Spleen (tissue), 11 donors: Measurements from ENCODE around the gene NCAPG2. TPM values are rescaled to one million over a fixed set of nuclear protein-coding genes. Genes with fewer than 3 reads are reported as not detected.

Experiments
- DNase-seq: peaks from one replicate; pipeline ENCODE4 v3.0.0-alpha.2; 2020
- H3K27ac ChIP-seq, 8 donors: fragments of 200-600 bp; sonication (generic) in 7 of 8; 1 replicate in 4 of 8; 2 replicates in 4 of 8; pipeline versions ENCODE4 v1.5.0 to v1.8.0; 2016 to 2021; ENCODE audit warnings: inconsistent platforms in 4 of 8, mild to moderate bottlenecking in 4 of 8, moderate library complexity in 1 of 8
- H3K27me3 ChIP-seq, 7 donors: fragments of 200-600 bp; sonication (generic) in 6 of 7; replicated peaks in 1 of 7; 1 replicate in 4 of 7; 2 replicates in 3 of 7; pipeline versions ENCODE4 v1.5.0 to v1.8.0; 2016 to 2021; ENCODE audit warnings: inconsistent platforms in 3 of 7, mild to moderate bottlenecking in 1 of 7
- H3K36me3 ChIP-seq, 6 donors: fragments of 200-600 bp; sonication (generic) in 5 of 6; 1 replicate in 4 of 6; 2 replicates in 2 of 6; pipeline versions ENCODE4 v1.5.0 to v1.8.0; 2016 to 2021; ENCODE audit warnings: inconsistent platforms in 2 of 6
- H3K4me1 ChIP-seq, 6 donors: fragments of 200-600 bp; sonication (generic) in 5 of 6; 1 replicate in 3 of 6; 2 replicates in 3 of 6; pipeline versions ENCODE4 v1.5.0 to v1.8.0; 2016 to 2021; ENCODE audit warnings: inconsistent platforms in 3 of 6
- H3K4me3 ChIP-seq, 8 donors: fragments of 200-600 bp; sonication (generic) in 7 of 8; 1 replicate in 4 of 8; 2 replicates in 4 of 8; pipeline versions ENCODE4 v1.5.0 to v1.8.0; 2016 to 2021; ENCODE audit warnings: inconsistent platforms in 4 of 8, mild to moderate bottlenecking in 4 of 8, moderate library complexity in 2 of 8
- H3K9me3 ChIP-seq, 8 donors: fragments of 200-600 bp; sonication (generic) in 7 of 8; 1 replicate in 4 of 8; 2 replicates in 4 of 8; pipeline versions ENCODE4 v1.5.0 to v1.8.0; 2016 to 2021; ENCODE audit warnings: inconsistent platforms in 4 of 8
- CTCF ChIP-seq, 11 experiments: fragments of 200-600 bp in 7 of 11; fragments of 450-650 bp in 4 of 11; sonication (generic) in 4 of 11; IDR thresholded peaks in 8 of 11; conservative IDR thresholded peaks in 3 of 11; 1 replicate in 7 of 11; 2 replicates in 4 of 11; pipeline versions ENCODE4 v1.4.0 to v1.8.0; 2016 to 2021; ENCODE audit warnings: antibody characterized with exemption in 11 of 11, inconsistent platforms in 4 of 11, mild to moderate bottlenecking in 1 of 11
- POLR2A ChIP-seq, 3 donors: fragments of 450-650 bp; IDR thresholded peaks; one replicate each; pipeline ENCODE4 v1.5.1; 2017; ENCODE audit warnings: antibody characterized with exemption in 3 of 3, mild to moderate bottlenecking in 1 of 3
- POLR2AphosphoS5 ChIP-seq, 3 donors: sonication (generic); formaldehyde crosslinking; IDR thresholded peaks; one replicate each; pipeline ENCODE4 v1.5.1; 2017; ENCODE audit warnings: antibody characterized with exemption in 3 of 3
- WGBS, 5 donors: extraction: QIAGEN DNeasy Blood & Tissue Kit in 3 of 5; methylation state at CpG; one replicate each; pipeline versions ENCODE4 v1.1.5 to v1.1.7; 2013 to 2018; 5-methylcytosine and 5-hydroxymethylcytosine counted together
- intact Hi-C: fragments of 100-400 bp; cut with DNase I; formaldehyde crosslinking; loops from one replicate; pipeline ENCODE4 v1.15.0; 2023; ENCODE audit warnings: low total_unique reads
- polyA plus RNA-seq, 3 donors: library from polyadenylated mRNA; stranded (reverse); fragments of 200-250 nt; gene quantifications; one replicate each; pipeline ENCODE4 v1.2.1, GENCODE V29; 2013
- total RNA-seq, 7 donors: library from RNA; depleted of rRNA in 3 of 7; stranded (reverse); fragments of >200 nt in 3 of 7; fragmentation: NEBNext Ultra II Directional in 4 of 7; extraction: Animal tissue kit (Norgen Biotek cat#: 25700) in 4 of 7; gene quantifications; one replicate each; pipeline versions ENCODE4 v1.1.0 to v1.2.1, GENCODE V29; 2016 to 2021
- donor health status: healthy with polysubstance abuse.
- donor health status: DM: no; HTN: no; CAD: no; lungs with moderate emphysema.
- donor health status: DM: no; HTN: no; CAD: no.
- donor health status: Bipolar disorder and iron deficiency.
- donor health status: healthy.
- donor health status: DM: no; HTN: no; CAD: no.
- donor health status: DM: yes; HTN: yes; CAD: no.

Gene NCAPG2
- total and polyA plus RNA-seq, 10 donors: 2.2 to 18.0 (median 10.8) TPM

- Histone ChIP-seq H3K4me1 (no peaks in the 10 kb centered on the region), H3K27me3 (no peaks in the 10 kb centered on the region), H3K27ac (no peak overlapping the region), H3K9me3 (no peaks in the 10 kb centered on the region), H3K4me3 (no peak overlapping the region), H3K36me3 (peaks cover 0 to 83% (median 19%) of the 10 kb centered on the region in 6 donors)
- intact Hi-C loops: no loop called here
- no peak for TF ChIP-seq POLR2AphosphoS5 (IDR thresholded peaks at IDR 0.05)
- TF ChIP-seq CTCF (IDR thresholded peaks at IDR 0.05 in 8 of 11, conservative IDR thresholded peaks at IDR 0.05 in 3 of 11): no peak
- TF ChIP-seq POLR2A (IDR thresholded peaks at IDR 0.05): no peak
- no peak for DNase-seq
These were observed 22.1 kb downstream of the NCAPG2 start for GRCh38 chr7:158682456-158682855.

DNA sequence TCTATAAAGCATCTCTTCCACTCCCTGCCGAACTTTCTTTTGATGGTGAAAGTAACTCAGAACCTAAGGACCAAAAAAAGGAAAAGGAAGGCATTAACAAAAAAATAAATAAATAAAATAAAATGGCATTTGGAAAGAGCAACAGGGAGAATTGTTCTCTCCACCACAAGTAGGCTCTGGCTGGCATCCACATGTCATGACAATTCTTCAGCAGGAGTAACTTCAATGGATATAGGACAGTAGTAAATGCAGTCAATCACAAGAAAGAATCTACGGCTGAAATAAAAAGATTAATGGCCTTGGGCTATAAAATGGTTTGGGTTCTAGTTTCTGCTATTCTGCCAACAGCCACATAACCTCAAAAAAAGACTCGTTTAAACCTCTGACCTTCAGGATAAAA lies 23.9 kb downstream of the NCAPG2 start:
- 59 to 84% (median 73%) methylated on average over 3 of the region's 3 CpGs for WGBS, 5 donors
- intact Hi-C loops: no loop called here
- Histone ChIP-seq H3K4me3 (no peak overlapping the region), H3K9me3 (no peaks in the 10 kb centered on the region), H3K36me3 (peaks cover 0 to 83% (median 12%) of the 10 kb centered on the region in 6 donors), H3K27me3 (no peaks in the 10 kb centered on the region), H3K4me1 (no peaks in the 10 kb centered on the region), H3K27ac (no peak overlapping the region)
- DNase-seq: no peak
- TF ChIP-seq POLR2AphosphoS5 (IDR thresholded peaks at IDR 0.05): no peak
- TF ChIP-seq POLR2A (IDR thresholded peaks at IDR 0.05): no peak
- no peak for TF ChIP-seq CTCF (IDR thresholded peaks at IDR 0.05 in 8 of 11, conservative IDR thresholded peaks at IDR 0.05 in 3 of 11)

DNA sequence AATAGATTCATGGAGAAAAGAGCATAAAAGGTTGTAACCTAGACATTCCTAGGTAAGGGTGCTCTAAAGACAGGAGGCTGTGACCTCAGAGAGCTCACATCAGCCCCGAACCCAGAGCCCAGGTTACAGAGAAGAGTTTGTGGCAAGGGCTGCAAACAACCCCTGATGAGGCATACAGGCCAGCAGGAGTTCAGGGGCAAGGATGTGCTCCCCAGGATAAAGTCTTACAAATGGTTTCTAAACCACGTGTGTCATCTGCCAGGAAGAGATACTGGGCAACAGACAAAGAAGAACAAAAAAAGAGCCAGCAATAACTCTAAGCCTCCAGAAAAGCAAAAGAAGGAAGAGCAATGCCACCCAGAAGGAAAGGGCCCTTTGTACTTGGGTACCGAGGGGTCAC lies 27.7 kb downstream of the NCAPG2 start:
- H3K4me1 ChIP-seq: no peaks in the 10 kb centered on the region
- H3K4me3 ChIP-seq: no peak overlapping the region
- no peak for TF ChIP-seq CTCF (IDR thresholded peaks at IDR 0.05 in 8 of 11, conservative IDR thresholded peaks at IDR 0.05 in 3 of 11)
- TF ChIP-seq POLR2A (IDR thresholded peaks at IDR 0.05): no peak
- intact Hi-C loops: no loop called here
- WGBS, 5 donors: 71 to 87% (median 76%) methylated on average over 3 of the region's 3 CpGs
- H3K27me3 ChIP-seq: no peaks in the 10 kb centered on the region
- no peak overlapping the region for H3K27ac ChIP-seq
- no peaks in the 10 kb centered on the region for H3K9me3 ChIP-seq
- DNase-seq: no peak
- H3K36me3 ChIP-seq: peaks cover 0 to 89% (median 20%) of the 10 kb centered on the region in 6 donors

GRCh38 chr7:158676171-158676840 lies 28.3 kb downstream of the NCAPG2 start:
- DNase-seq: no peak
- intact Hi-C loops: no loop called here
- peaks cover 0 to 95% (median 21%) of the 10 kb centered on the region in 6 donors for H3K36me3 ChIP-seq
- no peaks in the 10 kb centered on the region for H3K9me3 ChIP-seq
- TF ChIP-seq POLR2AphosphoS5 (IDR thresholded peaks at IDR 0.05) (no peak), POLR2A (IDR thresholded peaks at IDR 0.05) (no peak), CTCF (IDR thresholded peaks at IDR 0.05 in 8 of 11, conservative IDR thresholded peaks at IDR 0.05 in 3 of 11) (no peak)
- H3K27me3 ChIP-seq: no peaks in the 10 kb centered on the region
- 82 to 91% (median 89%) methylated on average over 7 of the region's 7 CpGs for WGBS, 5 donors
- no peak overlapping the region for H3K27ac ChIP-seq
- no peak overlapping the region for H3K4me3 ChIP-seq
- H3K4me1 ChIP-seq: no peaks in the 10 kb centered on the region
